ENCODE results near the gene TRAPPC3L.
A peak's percentile ranks its signal among the peaks of the same experiment; 100 is the strongest.

TRAPPC3L gene

GRCh38 chr6:116467096-116467495 lies 78.4 kb downstream of the TRAPPC3L start:
- DNase-seq (ENCODE audit: low read depth in 2 of 2): no peak

GRCh38 chr6:116465246-116465645 lies 80.2 kb downstream of the TRAPPC3L start:
- DNase-seq (ENCODE audit: low read depth in 2 of 2): no peak

GRCh38 chr6:116463301-116463700 lies 82.2 kb downstream of the TRAPPC3L start:
- no peak for DNase-seq (ENCODE audit: low read depth in 2 of 2)

GRCh38 chr6:116461932-116462885 lies 83.3 kb downstream of the TRAPPC3L start:
- peak; percentile 35 to 41 for DNase-seq (ENCODE audit: low read depth in 2 of 2)

GRCh38 chr6:116461331-116461931 lies 84.1 kb downstream of the TRAPPC3L start, which contains the start of gene CALHM6:
Gene CALHM6 (plus strand): TSS chr6:116461375. CDS start chr6:116461930, 555 bp downstream.
- no peak for DNase-seq (ENCODE audit: low read depth in 2 of 2)

- no peak for DNase-seq (ENCODE audit: low read depth in 2 of 2)
These were observed 85.6 kb downstream of the TRAPPC3L start for GRCh38 chr6:116459927-116460326.

GRCh38 chr6:116458264-116458663 lies 87.2 kb downstream of the TRAPPC3L start:
- DNase-seq (ENCODE audit: low read depth in 2 of 2): no peak

- no peak for DNase-seq (ENCODE audit: low read depth in 2 of 2)
These were observed 88.6 kb downstream of the TRAPPC3L start for GRCh38 chr6:116456927-116457326.

- DNase-seq (ENCODE audit: low read depth in 2 of 2): no peak
These were observed 89.4 kb downstream of the TRAPPC3L start for GRCh38 chr6:116456106-116456505.

GRCh38 chr6:116452531-116452930 lies 93.0 kb downstream of the TRAPPC3L start:
- no peak for DNase-seq (ENCODE audit: low read depth in 2 of 2)

- DNase-seq (ENCODE audit: low read depth in 2 of 2): no peak
These were observed 93.6 kb downstream of the TRAPPC3L start for GRCh38 chr6:116451916-116452315.

- no peak for DNase-seq (ENCODE audit: low read depth in 2 of 2)
These were observed 94.4 kb downstream of the TRAPPC3L start for GRCh38 chr6:116450769-116451740.

- DNase-seq (ENCODE audit: low read depth in 2 of 2): no peak
These were observed 95.2 kb downstream of the TRAPPC3L start for GRCh38 chr6:116450185-116450710.

GRCh38 chr6:116449565-116449964 lies 95.9 kb downstream of the TRAPPC3L start:
- no peak for DNase-seq (ENCODE audit: low read depth in 2 of 2)

- DNase-seq (ENCODE audit: low read depth in 2 of 2): no peak
These were observed 97.9 kb downstream of the TRAPPC3L start for GRCh38 chr6:116447496-116448011.

GRCh38 chr6:116447052-116447451 lies 98.4 kb downstream of the TRAPPC3L start:
- DNase-seq (ENCODE audit: low read depth in 2 of 2): no peak

- no peak for DNase-seq (ENCODE audit: low read depth in 2 of 2)
These were observed 99.1 kb downstream of the TRAPPC3L start for GRCh38 chr6:116446399-116446798.

- no peak for DNase-seq (ENCODE audit: low read depth in 2 of 2)
These were observed 100.4 kb downstream of the TRAPPC3L start for GRCh38 chr6:116445102-116445501.

Measured in stimulated activated CD4-positive, alpha-beta T cell treated with anti-CD3 and anti-CD28 coated beads, Interleukin-1b, Interleukin-23, amount 100 ng/mL, for 4 hours (primary cell).